ENCODE data around the gene BCKDHA.

GRCh38 chr19:41357746-41358145 lies 39.9 kb upstream of the BCKDHA start:
- TF ChIP-seq CTCF (IDR thresholded peaks at IDR 0.05) (no peak), EP300 (IDR thresholded peaks at IDR 0.05) (no peak)
